T-helper 22 cell (primary cell): ENCODE data around the gene SMAD3.
"Not testable (repeated sequence)": the region's sequence is repeated elsewhere in the genome, so short reads cannot be mapped to it uniquely, and the experiment has no call there.

Experiments
- DNase-seq: peaks from one replicate; pipeline ENCODE4 v3.0.0-alpha.2; 2020; ENCODE audit warnings: low read depth

SMAD3 gene

GRCh38 chr15:67063689-67064606 is 1.5 kb upstream of the SMAD3 start:
- DNase-seq = no peak

GRCh38 chr15:67064607-67065530 is 533 bp upstream of the SMAD3 start:
- peak; percentile 7 for DNase-seq

GRCh38 chr15:67066041-67066958 is 898 bp downstream of the SMAD3 start:
- DNase-seq = no peak

- no peak for DNase-seq
Observed at GRCh38 chr15:67066959-67067853, 1.8 kb downstream of the SMAD3 start.

GRCh38 chr15:67067930-67068551 is 2.6 kb downstream of the SMAD3 start:
- no peak for DNase-seq

- DNase-seq = no peak
Observed at GRCh38 chr15:67068710-67069400, 3.5 kb downstream of the SMAD3 start.

- no peak for DNase-seq
Observed at GRCh38 chr15:67070150-67070549, 4.7 kb downstream of the SMAD3 start.

GRCh38 chr15:67070892-67071664 is 5.7 kb downstream of the SMAD3 start:
- no peak for DNase-seq

GRCh38 chr15:67072442-67072841 is 7.0 kb downstream of the SMAD3 start:
- no peak for DNase-seq

- no peak for DNase-seq
Observed at GRCh38 chr15:67072958-67073357, 7.6 kb downstream of the SMAD3 start.

GRCh38 chr15:67074886-67075229 is 9.5 kb downstream of the SMAD3 start:
- no peak for DNase-seq

- not testable (repeated sequence) for DNase-seq
Observed at GRCh38 chr15:67075555-67076135, 10.2 kb downstream of the SMAD3 start.

GRCh38 chr15:67076147-67076843 is 10.9 kb downstream of the SMAD3 start:
- no peak for DNase-seq

GRCh38 chr15:67077641-67078215 is 12.3 kb downstream of the SMAD3 start:
- no peak for DNase-seq

- no peak for DNase-seq
Observed at GRCh38 chr15:67079361-67079760, 14.0 kb downstream of the SMAD3 start.

GRCh38 chr15:67080118-67080899 is 14.9 kb downstream of the SMAD3 start:
- no peak for DNase-seq
